WTC11 (cell line): ENCODE data around the gene FHL1. TPM values are rescaled to one million over a fixed set of nuclear protein-coding genes. Genes with fewer than 3 reads are reported as not detected.

Source experiments
- ATAC-seq: fragments of 200-7000 bp; cut with Tn5 transposase; 2 replicates; pipeline ENCODE4 v1.10.0; 2021; ENCODE audit warnings: mild to moderate bottlenecking, moderate library complexity
- CTCF ChIA-PET: fragments of 300-600 bp; sonication (Branson Sonifier 250); formaldehyde crosslinking; loops from one replicate; lab custom pipeline; 2021; ENCODE audit warnings: antibody characterized with exemption; lab: Charles Lee
- POLR2A ChIA-PET: fragments of 350-600 bp; sonication (Branson Sonifier 250); formaldehyde crosslinking; loops from one replicate; lab custom pipeline; 2021; ENCODE audit warnings: antibody characterized with exemption; lab: Charles Lee
- DNase-seq: peaks from one replicate; pipeline ENCODE4 v3.0.0; 2021; ENCODE audit warnings: low spot score
- H3K27ac Mint-ChIP-seq: 2 replicates; pipeline ENCODE4 v1.8.0; 2021; ENCODE audit warnings: mixed read lengths
- H3K27me3 Mint-ChIP-seq: 2 replicates; pipeline ENCODE4 v1.8.0; 2021; ENCODE audit warnings: low read depth, mild to moderate bottlenecking, moderate library complexity, mixed read lengths
- H3K36me3 Mint-ChIP-seq: 2 replicates; pipeline ENCODE4 v1.8.0; 2021; ENCODE audit warnings: mixed read lengths
- H3K4me1 Mint-ChIP-seq: 2 replicates; pipeline ENCODE4 v1.8.0; 2022; ENCODE audit warnings: mixed read lengths
- H3K4me3 Mint-ChIP-seq: 2 replicates; pipeline ENCODE4 v1.8.0; 2021; ENCODE audit warnings: mild to moderate bottlenecking, moderate library complexity, mixed read lengths
- H3K9me3 Mint-ChIP-seq: 2 replicates; pipeline ENCODE4 v1.8.0; 2021; ENCODE audit warnings: mixed read lengths
- CREB1 ChIP-seq: sonication (generic); formaldehyde crosslinking; IDR thresholded peaks from 2 replicates; pipeline ENCODE4 v1.8.0; 2023; ENCODE audit warnings: mild to moderate bottlenecking, missing genetic modification reagents
- ELF4 ChIP-seq: sonication (generic); formaldehyde crosslinking; IDR thresholded peaks from 2 replicates; pipeline ENCODE4 v1.8.1; 2022; ENCODE audit warnings: low read depth, mild to moderate bottlenecking, moderate library complexity, missing genetic modification reagents
- FOXK1 ChIP-seq: sonication (generic); formaldehyde crosslinking; IDR thresholded peaks from 2 replicates; pipeline ENCODE4 v1.8.0; 2022; ENCODE audit warnings: mild to moderate bottlenecking, moderate library complexity, missing genetic modification reagents
- JAZF1 ChIP-seq: fragments of 250-450 bp; sonication (Bioruptor Pico); IDR thresholded peaks from 2 replicates; pipeline ENCODE4 v1.9.0; 2021; ENCODE audit warnings: moderate library complexity, mild to moderate bottlenecking, inconsistent platforms
- NFATC4 ChIP-seq: fragments of 250-450 bp; sonication (Bioruptor Pico); IDR thresholded peaks from 2 replicates; pipeline ENCODE4 v1.9.0; 2021; ENCODE audit warnings: mild to moderate bottlenecking
- NFE2L1 ChIP-seq: sonication (generic); formaldehyde crosslinking; IDR thresholded peaks from 2 replicates; pipeline ENCODE4 v1.8.1; 2023; ENCODE audit warnings: missing genetic modification reagents
- PRRX2 ChIP-seq: fragments of 250-450 bp; sonication (Bioruptor Pico); IDR thresholded peaks from 2 replicates; pipeline ENCODE4 v1.8.0; 2021; ENCODE audit warnings: mild to moderate bottlenecking
- STAT6 ChIP-seq: sonication (generic); formaldehyde crosslinking; conservative IDR thresholded peaks from 2 replicates; pipeline ENCODE4 v1.8.1; 2023; ENCODE audit warnings: mild to moderate bottlenecking, low read depth, missing genetic modification reagents, moderate library complexity
- TP53 ChIP-seq: sonication (generic); formaldehyde crosslinking; IDR thresholded peaks from 2 replicates; pipeline ENCODE4 v1.8.1; 2023; ENCODE audit warnings: mild to moderate bottlenecking, missing genetic modification reagents
- ZBTB43 ChIP-seq: sonication (generic); formaldehyde crosslinking; IDR thresholded peaks from 2 replicates; pipeline ENCODE4 v1.8.1; 2023; ENCODE audit warnings: mild to moderate bottlenecking, missing genetic modification reagents
- ZNF219 ChIP-seq: sonication (generic); formaldehyde crosslinking; IDR thresholded peaks from 2 replicates; pipeline ENCODE4 v1.8.0; 2023; ENCODE audit warnings: missing genetic modification reagents, mild to moderate bottlenecking, borderline replicate concordance
- total RNA-seq: library from RNA; stranded (reverse); gene quantifications from 3 replicates; pipeline ENCODE4 v1.2.3, GENCODE V29; 2021
- TF ChIP-seq, protein P1 (sequence below): sonication (generic); formaldehyde crosslinking; IDR thresholded peaks from 2 replicates; pipeline ENCODE4 v1.8.0; 2022; ENCODE audit warnings: mild to moderate bottlenecking, missing genetic modification reagents
- TF ChIP-seq, protein P2 (sequence below): sonication (generic); formaldehyde crosslinking; IDR thresholded peaks from 2 replicates; pipeline ENCODE4 v1.8.0; 2023; ENCODE audit warnings: missing genetic modification reagents
- TF ChIP-seq, protein P3 (sequence below): sonication (generic); formaldehyde crosslinking; IDR thresholded peaks from 2 replicates; pipeline ENCODE4 v1.8.1; 2022; ENCODE audit warnings: mild to moderate bottlenecking, missing genetic modification reagents, moderate library complexity, borderline replicate concordance
- TF ChIP-seq, protein P4 (sequence below): sonication (generic); formaldehyde crosslinking; IDR thresholded peaks from 2 replicates; pipeline ENCODE4 v1.8.1; 2023; ENCODE audit warnings: mild to moderate bottlenecking, moderate library complexity, missing genetic modification reagents

The FHL1 gene
- total RNA-seq, 1 experiment from 2014 or later: 43.5 TPM

DNA sequence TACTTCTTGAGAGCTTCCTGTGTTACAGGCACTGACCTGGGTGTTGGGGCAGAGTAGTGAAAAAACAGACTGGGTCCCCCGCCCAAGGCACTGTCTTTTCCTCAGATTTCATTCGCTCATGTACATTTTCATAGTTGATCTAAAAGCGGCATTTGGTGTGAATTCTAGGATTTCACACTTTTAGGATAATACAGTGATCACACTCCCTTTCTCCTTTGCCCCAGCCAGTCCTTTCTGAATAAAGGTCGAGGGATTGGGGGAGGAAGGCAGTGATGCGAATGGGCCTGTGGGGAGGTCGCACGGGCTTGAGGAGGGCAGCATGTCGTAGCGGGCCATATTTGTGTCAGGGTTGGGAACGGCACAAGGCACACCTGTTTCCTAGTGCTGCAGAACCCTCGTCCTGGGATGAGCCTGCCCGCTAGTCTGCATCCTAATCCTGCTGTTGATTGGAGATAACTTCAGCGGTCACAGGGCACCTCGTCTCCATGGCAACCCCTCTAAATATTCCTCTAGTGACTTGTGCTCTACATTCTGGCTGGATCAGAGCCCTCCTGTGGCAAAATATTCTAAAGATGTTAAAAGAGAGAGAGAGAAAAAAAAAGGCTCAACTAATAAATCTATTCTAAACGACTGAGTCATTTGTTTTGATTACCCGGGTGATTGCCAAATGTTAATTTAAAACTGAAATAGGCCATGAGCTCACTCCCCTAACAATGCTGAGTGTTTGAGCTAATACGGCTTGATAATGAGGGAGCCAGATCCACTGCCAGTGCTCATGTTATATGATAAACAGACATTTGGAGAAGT, 21.8 kb downstream of the FHL1 start:
- ChIA-PET POLR2A (no interaction called here), CTCF (no interaction called here)
- Mint-ChIP-seq H3K27me3 (no peaks in the 10 kb centered on the region), H3K36me3 (no peaks in the 10 kb centered on the region), H3K4me3 (no peak overlapping the region), H3K27ac (no peak overlapping the region; the same call in 1 of the 2 replicates), H3K9me3 (no peaks in the 10 kb centered on the region), H3K4me1 (peaks cover 52% of the 10 kb centered on the region)
- ATAC-seq (peak; percentile 81), DNase-seq (peak; percentile 33)
- TF ChIP-seq, protein P1, sequence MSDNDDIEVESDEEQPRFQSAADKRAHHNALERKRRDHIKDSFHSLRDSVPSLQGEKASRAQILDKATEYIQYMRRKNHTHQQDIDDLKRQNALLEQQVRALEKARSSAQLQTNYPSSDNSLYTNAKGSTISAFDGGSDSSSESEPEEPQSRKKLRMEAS (CRISPR knock-in tag): no peak
- TF ChIP-seq, protein P2, sequence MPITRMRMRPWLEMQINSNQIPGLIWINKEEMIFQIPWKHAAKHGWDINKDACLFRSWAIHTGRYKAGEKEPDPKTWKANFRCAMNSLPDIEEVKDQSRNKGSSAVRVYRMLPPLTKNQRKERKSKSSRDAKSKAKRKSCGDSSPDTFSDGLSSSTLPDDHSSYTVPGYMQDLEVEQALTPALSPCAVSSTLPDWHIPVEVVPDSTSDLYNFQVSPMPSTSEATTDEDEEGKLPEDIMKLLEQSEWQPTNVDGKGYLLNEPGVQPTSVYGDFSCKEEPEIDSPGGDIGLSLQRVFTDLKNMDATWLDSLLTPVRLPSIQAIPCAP (CRISPR knock-in tag): no peak
- TF ChIP-seq NFE2L1 (CRISPR knock-in tag) (no peak), STAT6 (CRISPR knock-in tag) (no peak), FOXK1 (CRISPR knock-in tag) (no peak), ZBTB43 (no peak), TP53 (CRISPR knock-in tag) (no peak), ELF4 (CRISPR knock-in tag) (no peak), NFATC4 (CRISPR knock-in tag) (no peak), JAZF1 (CRISPR knock-in tag) (no peak), ZNF219 (CRISPR knock-in tag) (no peak)

- no peak for TF ChIP-seq PRRX2 (CRISPR knock-in tag)
- TF ChIP-seq, protein P2 (CRISPR knock-in tag): no peak
- no peak for TF ChIP-seq CREB1 (CRISPR knock-in tag)
- TF ChIP-seq, protein P3, sequence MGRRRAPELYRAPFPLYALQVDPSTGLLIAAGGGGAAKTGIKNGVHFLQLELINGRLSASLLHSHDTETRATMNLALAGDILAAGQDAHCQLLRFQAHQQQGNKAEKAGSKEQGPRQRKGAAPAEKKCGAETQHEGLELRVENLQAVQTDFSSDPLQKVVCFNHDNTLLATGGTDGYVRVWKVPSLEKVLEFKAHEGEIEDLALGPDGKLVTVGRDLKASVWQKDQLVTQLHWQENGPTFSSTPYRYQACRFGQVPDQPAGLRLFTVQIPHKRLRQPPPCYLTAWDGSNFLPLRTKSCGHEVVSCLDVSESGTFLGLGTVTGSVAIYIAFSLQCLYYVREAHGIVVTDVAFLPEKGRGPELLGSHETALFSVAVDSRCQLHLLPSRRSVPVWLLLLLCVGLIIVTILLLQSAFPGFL (CRISPR knock-in tag): no peak
- TF ChIP-seq NFATC4 (CRISPR knock-in tag): no peak
- TF ChIP-seq, protein P4, sequence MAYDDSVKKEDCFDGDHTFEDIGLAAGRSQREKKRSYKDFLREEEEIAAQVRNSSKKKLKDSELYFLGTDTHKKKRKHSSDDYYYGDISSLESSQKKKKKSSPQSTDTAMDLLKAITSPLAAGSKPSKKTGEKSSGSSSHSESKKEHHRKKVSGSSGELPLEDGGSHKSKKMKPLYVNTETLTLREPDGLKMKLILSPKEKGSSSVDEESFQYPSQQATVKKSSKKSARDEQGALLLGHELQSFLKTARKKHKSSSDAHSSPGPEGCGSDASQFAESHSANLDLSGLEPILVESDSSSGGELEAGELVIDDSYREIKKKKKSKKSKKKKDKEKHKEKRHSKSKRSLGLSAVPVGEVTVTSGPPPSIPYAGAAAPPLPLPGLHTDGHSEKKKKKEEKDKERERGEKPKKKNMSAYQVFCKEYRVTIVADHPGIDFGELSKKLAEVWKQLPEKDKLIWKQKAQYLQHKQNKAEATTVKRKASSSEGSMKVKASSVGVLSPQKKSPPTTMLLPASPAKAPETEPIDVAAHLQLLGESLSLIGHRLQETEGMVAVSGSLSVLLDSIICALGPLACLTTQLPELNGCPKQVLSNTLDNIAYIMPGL (CRISPR knock-in tag): no peak
- no peak for TF ChIP-seq ZNF219 (CRISPR knock-in tag)
- H3K9me3 Mint-ChIP-seq: no peaks in the 10 kb centered on the region
- POLR2A ChIA-PET: no interaction called here
- H3K27ac Mint-ChIP-seq: no peak overlapping the region
- DNase-seq (no peak), ATAC-seq (no peak)
- no peaks in the 10 kb centered on the region for H3K27me3 Mint-ChIP-seq
- H3K4me3 Mint-ChIP-seq: no peak overlapping the region
- H3K4me1 Mint-ChIP-seq: peaks cover 49% of the 10 kb centered on the region
- H3K36me3 Mint-ChIP-seq: no peaks in the 10 kb centered on the region
- CTCF ChIA-PET: interaction anchor here (1.0 to 1.4 kb wide), 2 partner anchors 7 to 39 kb away, joined by 3 to 6 read pairs; no protein-coding TSS in a partner anchor
These were observed 22.9 kb downstream of the FHL1 start for GRCh38 chrX:136170139-136170800.
